KG1 (cell line): ENCODE data around the gene KYNU.
"Not testable (repeated sequence)": the region's sequence is repeated elsewhere in the genome, so short reads cannot be mapped to it uniquely, and the experiment has no call there.

ENCODE experiments used
- DNase-seq: peaks from one replicate; lab custom pipeline; 2025; lab: John Stamatoyannopoulos, UW

KYNU gene

GRCh38 chr2:143026411-143027054 is 149.1 kb downstream of the KYNU start:
- DNase-seq = no peak

- no peak for DNase-seq
These were observed 151.7 kb downstream of the KYNU start for GRCh38 chr2:143029141-143029540.

GRCh38 chr2:143030127-143030526 is 152.7 kb downstream of the KYNU start:
- DNase-seq = no peak

- peak; percentile 77 for DNase-seq
These were observed 157.0 kb downstream of the KYNU start for GRCh38 chr2:143034292-143035074.

GRCh38 chr2:143051465-143051864 is 174.0 kb downstream of the KYNU start:
- no peak for DNase-seq

GRCh38 chr2:143053437-143053836 is 176.0 kb downstream of the KYNU start:
- not testable (repeated sequence) for DNase-seq

- no peak for DNase-seq
These were observed 179.1 kb downstream of the KYNU start for GRCh38 chr2:143056550-143056949.

GRCh38 chr2:143058851-143059250 is 181.4 kb downstream of the KYNU start:
- no peak for DNase-seq

- DNase-seq = no peak
These were observed 186.2 kb downstream of the KYNU start for GRCh38 chr2:143063612-143064200.

- DNase-seq = no peak
These were observed 190.6 kb downstream of the KYNU start for GRCh38 chr2:143068094-143068493.

- DNase-seq = no peak
These were observed 191.0 kb downstream of the KYNU start for GRCh38 chr2:143068509-143068908.

- DNase-seq = no peak
These were observed 193.2 kb downstream of the KYNU start for GRCh38 chr2:143070704-143071103.

- no peak for DNase-seq
These were observed 193.9 kb downstream of the KYNU start for GRCh38 chr2:143071185-143071876.

- DNase-seq = not testable (repeated sequence)
These were observed 197.4 kb downstream of the KYNU start for GRCh38 chr2:143074913-143075312.

- DNase-seq = no peak
These were observed 198.2 kb downstream of the KYNU start for GRCh38 chr2:143075711-143076110.

- DNase-seq = no peak
These were observed 200.6 kb downstream of the KYNU start for GRCh38 chr2:143078104-143078503.

GRCh38 chr2:143081616-143082015 is 204.2 kb downstream of the KYNU start:
- DNase-seq = no peak

- DNase-seq = no peak
These were observed 206.2 kb downstream of the KYNU start for GRCh38 chr2:143083636-143084035.

GRCh38 chr2:143084462-143084861 is 207.0 kb downstream of the KYNU start:
- no peak for DNase-seq

- DNase-seq = no peak
These were observed 207.8 kb downstream of the KYNU start for GRCh38 chr2:143085125-143085784.

GRCh38 chr2:143087033-143087432 is 209.6 kb downstream of the KYNU start:
- DNase-seq = no peak

GRCh38 chr2:143088388-143088787 is 210.9 kb downstream of the KYNU start:
- DNase-seq = no peak
